Measurements from ENCODE around the gene DDX23. TPM values are rescaled to one million over a fixed set of nuclear protein-coding genes. Genes with fewer than 3 reads are reported as not detected.
A peak's percentile ranks its signal among the peaks of the same experiment; 100 is the strongest.

Gene DDX23
- total RNA-seq, 1 experiment from 2014 or later: 98.1 TPM

- Histone ChIP-seq H4K5ac (ENCODE audit: insufficient read length, low read depth, low read length) (no peak overlapping the region), H3K56ac (ENCODE audit: insufficient read length, low read depth, low read length) (no peak overlapping the region)
Observed at GRCh38 chr12:48823281-48823680, 28.7 kb downstream of the DDX23 start.

More at GRCh38 chr12:48823281-48823680, 28.7 kb downstream of the DDX23 start:
- H3K4me1 Mint-ChIP-seq: peaks cover 32 to 42% of the 10 kb centered on the region in 2 experiments
- H3K4me2 ChIP-seq (ENCODE audit: insufficient read depth, insufficient read length, low read length): no peak overlapping the region
- no peaks in the 10 kb centered on the region for H3K9me3 ChIP-seq (ENCODE audit: control insufficient read depth, low read depth, low read length)
- peaks cover 4% of the 10 kb centered on the region for H3K23me2 ChIP-seq (ENCODE audit: insufficient read length, low read depth, low read length, poor library complexity, severe bottlenecking)
- no peak overlapping the region for H2AK5ac ChIP-seq (ENCODE audit: insufficient read length, low read length)
- no peak overlapping the region for H3K27ac Mint-ChIP-seq
- no peak overlapping the region for H2BK12ac ChIP-seq (ENCODE audit: insufficient read length, low read depth, low read length)
- H3K14ac ChIP-seq (ENCODE audit: insufficient read depth, low read length): no peak overlapping the region
- H2BK15ac ChIP-seq (ENCODE audit: low read depth, low read length): no peak overlapping the region
- no peaks in the 10 kb centered on the region; the same call in 1 of the 2 replicates for H3K27me3 ChIP-seq (ENCODE audit: insufficient read depth, low read length)
- no peak overlapping the region for H4K8ac ChIP-seq (replicated peaks; ENCODE audit: insufficient read length, low read depth, low read length)
- H3K4ac ChIP-seq (ENCODE audit: low read depth, low read length): no peak overlapping the region
- TF ChIP-seq, protein P1, sequence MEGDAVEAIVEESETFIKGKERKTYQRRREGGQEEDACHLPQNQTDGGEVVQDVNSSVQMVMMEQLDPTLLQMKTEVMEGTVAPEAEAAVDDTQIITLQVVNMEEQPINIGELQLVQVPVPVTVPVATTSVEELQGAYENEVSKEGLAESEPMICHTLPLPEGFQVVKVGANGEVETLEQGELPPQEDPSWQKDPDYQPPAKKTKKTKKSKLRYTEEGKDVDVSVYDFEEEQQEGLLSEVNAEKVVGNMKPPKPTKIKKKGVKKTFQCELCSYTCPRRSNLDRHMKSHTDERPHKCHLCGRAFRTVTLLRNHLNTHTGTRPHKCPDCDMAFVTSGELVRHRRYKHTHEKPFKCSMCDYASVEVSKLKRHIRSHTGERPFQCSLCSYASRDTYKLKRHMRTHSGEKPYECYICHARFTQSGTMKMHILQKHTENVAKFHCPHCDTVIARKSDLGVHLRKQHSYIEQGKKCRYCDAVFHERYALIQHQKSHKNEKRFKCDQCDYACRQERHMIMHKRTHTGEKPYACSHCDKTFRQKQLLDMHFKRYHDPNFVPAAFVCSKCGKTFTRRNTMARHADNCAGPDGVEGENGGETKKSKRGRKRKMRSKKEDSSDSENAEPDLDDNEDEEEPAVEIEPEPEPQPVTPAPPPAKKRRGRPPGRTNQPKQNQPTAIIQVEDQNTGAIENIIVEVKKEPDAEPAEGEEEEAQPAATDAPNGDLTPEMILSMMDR (conservative IDR thresholded peaks at IDR 0.05): no peak
- no peaks in the 10 kb centered on the region for H3K79me1 ChIP-seq (ENCODE audit: insufficient read depth, low read depth, low read length, poor library complexity, severe bottlenecking)
- H2BK120ac ChIP-seq (ENCODE audit: low read depth, low read length, poor library complexity, severe bottlenecking): no peak overlapping the region
- H3K9me3 Mint-ChIP-seq: no peaks in the 10 kb centered on the region
- no peak for DNase-seq
- H2BK5ac ChIP-seq (ENCODE audit: insufficient read length, low read length): no peak overlapping the region
- no peak overlapping the region for H3K18ac ChIP-seq (ENCODE audit: insufficient read length, low read depth, low read length)
- no peaks in the 10 kb centered on the region for H3K4me1 ChIP-seq (ENCODE audit: insufficient read depth, low read length)
- H2BK20ac ChIP-seq (ENCODE audit: low read depth, low read length, poor library complexity, severe bottlenecking): no peak overlapping the region
- H3K23ac ChIP-seq (ENCODE audit: insufficient read length, low read depth, low read length): no peak overlapping the region
- H3K4me3 Mint-ChIP-seq: peak overlapping the region in 1 of 2 experiments; percentile 40; a peak in 1 of 5 replicates
- H3K27me3 Mint-ChIP-seq (ENCODE audit: low read depth): peaks cover 10% of the 10 kb centered on the region
- no peaks in the 10 kb centered on the region for H4K20me1 ChIP-seq (ENCODE audit: control insufficient read depth, insufficient read depth, insufficient read length)
- no CpG with 5 or more reads among the region's 11 CpGs for whole genome bisulfite sequencing (ENCODE audit: extremely low coverage, insufficient read length, low lambda C conversion rate)
- H3K36me3 Mint-ChIP-seq (ENCODE audit: insufficient read depth in 1 of 3, low read depth in 3 of 3): peaks cover 2 to 46% (median 23%) of the 10 kb centered on the region in 3 experiments; a peak in 5 of 7 replicates
- no peak overlapping the region for H3K27ac ChIP-seq (ENCODE audit: insufficient read length, low read depth, low read length)
- no peak overlapping the region for H2AFZ ChIP-seq (ENCODE audit: low read length)
- no peaks in the 10 kb centered on the region for H3K79me2 ChIP-seq (ENCODE audit: insufficient read depth, low read length)
- no peak overlapping the region for H3K9ac ChIP-seq (ENCODE audit: extremely low read depth, insufficient read length, low read length)
- no peak overlapping the region for H4K91ac ChIP-seq (ENCODE audit: insufficient read length, low read depth, low read length)
- H3T11ph ChIP-seq (ENCODE audit: low read length): no peak overlapping the region

Data from H9 (cell line).